GM21381 (cell line): ENCODE measurements around the gene MAP3K14.

ENCODE experiments used
- ATAC-seq: cut with Tn5 transposase; IDR thresholded peaks from one replicate; pipeline ENCODE4 v1.9.1; 2021; ENCODE audit warnings: mild to moderate bottlenecking, moderate library complexity; ENCODE audit not compliant: unreplicated experiment

Gene MAP3K14

DNA sequence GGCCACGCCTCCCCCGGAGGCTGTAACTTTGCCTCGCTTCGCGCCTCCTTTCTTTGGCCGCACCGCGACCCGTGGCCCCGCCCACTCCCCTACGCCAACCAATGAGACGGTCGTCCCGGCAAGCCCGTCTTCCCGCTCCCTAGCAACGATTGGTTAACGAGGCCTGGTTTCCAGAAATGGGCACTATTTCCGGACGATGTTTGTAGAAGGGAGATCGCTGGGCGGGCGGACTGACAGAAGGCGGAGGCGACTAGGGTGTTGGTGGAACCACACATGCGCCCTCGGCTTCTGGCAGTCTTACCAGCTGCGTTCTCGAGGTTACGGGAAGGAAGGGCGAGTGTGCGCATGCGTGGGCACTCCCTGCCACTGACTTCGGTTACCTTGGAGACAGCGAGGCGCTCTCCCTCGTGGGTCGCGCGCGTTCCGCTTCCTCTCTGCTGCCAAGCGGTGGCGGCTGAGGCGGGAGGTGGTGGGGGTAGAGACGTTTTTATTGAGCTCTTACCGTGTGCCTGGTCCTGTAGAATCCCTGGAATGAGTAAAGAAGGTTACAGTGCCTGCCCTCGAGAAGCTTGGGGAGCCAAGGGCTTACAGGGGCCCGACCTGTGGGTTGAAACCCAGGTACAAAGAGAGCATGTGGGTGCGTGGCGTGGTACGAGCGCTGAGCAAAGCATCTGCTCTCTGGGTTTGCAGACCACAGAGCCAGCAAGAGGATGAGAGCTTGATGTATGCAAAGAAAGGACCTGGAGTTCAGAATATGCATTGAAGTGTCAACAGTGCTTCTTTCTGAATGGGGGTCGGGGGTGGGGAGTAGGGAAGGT lies 500 bp upstream of the MAP3K14 start:
- peak; percentile 68 for ATAC-seq

DNA sequence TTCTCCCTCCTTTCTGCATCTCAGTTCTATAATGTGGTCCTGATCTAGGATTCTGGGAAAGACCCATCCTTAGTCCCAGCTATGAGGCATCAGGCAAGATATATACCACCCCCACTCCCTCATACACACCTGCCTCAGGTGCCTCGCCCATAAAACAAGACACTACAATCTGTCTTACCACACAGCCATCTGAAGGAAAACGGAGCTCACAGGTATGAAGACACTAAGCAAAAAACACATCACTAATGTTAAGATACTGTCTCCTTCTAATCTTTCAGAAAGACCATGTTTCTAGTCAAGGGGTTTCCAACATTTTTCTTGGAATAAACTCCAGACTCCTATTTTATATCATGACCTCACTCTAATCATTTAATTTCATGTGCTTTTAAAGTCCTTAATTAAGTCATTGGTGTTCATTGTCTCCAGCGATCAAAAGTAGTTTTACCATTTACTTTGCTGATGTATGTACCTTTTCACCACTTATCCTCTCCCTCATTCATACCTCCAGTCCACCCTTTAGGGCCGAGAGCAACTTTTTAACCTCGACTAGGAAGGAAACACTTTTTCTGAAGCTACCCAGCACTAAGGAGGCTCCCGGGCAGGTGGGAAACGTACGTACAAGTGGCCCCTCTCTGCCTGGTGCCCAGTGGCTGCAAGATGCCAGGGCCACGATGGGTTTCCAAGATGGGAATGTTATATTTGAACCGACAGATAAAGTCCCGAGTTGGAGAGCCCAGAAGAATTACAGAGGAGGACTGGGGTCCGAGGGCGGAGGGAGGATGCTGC lies 979 bp downstream of the MAP3K14 start:
- no peak for ATAC-seq

DNA sequence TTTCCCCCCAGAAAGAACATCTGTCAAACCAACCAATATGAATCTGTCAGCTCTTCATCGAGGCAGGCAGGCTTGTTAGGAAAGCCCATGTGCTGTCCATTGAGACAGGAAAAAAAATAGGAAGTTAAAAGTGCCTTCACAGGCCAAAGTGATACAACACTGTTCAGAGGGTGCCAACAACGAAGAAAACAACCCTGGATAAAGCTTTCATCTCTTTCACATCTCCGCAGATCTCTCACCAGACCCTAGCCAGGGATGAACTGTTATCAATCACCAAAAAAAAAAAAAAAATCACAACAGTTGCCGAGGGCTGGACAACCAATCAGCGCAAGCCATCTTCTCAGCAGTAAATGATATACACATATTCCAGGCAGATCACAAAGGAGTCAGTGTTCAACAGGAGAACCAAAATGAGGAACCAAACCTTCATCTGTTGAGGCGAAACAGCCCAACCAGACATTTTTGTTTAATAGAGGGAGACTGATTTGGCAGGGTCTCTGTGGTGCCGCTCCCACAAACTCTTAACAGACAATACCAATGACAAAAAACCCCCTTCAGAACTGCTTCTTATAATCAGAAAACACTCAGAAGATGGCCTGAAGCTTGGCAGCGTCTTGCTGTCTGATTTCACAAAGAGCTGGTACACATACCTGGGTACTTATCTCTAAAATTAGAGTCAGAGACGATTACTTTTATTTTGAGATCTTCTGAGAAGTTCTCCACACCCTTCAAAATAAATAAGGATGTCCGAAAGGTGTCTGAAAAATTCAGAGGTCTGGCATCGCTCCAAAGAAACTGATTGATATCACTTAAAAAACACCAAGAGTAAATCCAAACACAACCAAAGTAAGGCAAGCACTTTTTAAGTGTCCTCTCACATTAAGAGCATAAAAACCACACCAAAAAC lies 1.8 kb downstream of the MAP3K14 start:
- ATAC-seq, result no peak

DNA sequence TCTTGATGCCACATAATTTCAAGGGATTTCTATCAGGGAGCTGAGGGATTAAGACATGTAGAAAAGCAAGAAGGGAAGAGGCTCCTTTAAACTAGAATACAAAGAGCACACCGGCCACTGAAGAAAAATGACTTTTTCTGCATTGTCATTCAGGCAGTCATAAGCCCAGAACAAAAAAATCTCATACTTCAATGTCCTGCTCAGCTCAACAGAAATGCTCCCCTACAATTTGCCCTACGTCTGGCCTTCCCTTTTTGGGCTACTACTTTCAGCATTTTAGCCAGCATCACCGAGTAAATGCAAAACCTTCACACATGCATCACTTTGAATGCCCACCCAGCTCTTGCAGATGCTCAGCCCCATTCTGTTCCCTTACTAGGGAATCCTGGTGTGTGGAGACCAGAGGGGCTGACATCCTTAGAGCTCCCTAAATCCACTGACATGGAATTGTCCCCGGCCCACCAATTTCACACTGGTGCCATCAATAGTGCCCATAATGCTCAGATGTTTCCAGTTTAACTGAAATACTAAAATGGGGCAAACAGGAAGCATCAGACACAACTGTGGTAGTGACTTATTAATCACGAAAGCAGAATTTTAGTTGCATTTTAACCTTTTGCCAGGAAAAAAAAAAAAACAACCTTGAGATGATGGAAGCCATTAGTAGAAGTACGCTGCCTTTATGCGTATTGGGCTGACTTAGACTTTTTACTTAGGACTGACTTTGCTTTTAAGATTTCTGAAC lies 2.7 kb downstream of the MAP3K14 start:
- ATAC-seq, result no peak

DNA sequence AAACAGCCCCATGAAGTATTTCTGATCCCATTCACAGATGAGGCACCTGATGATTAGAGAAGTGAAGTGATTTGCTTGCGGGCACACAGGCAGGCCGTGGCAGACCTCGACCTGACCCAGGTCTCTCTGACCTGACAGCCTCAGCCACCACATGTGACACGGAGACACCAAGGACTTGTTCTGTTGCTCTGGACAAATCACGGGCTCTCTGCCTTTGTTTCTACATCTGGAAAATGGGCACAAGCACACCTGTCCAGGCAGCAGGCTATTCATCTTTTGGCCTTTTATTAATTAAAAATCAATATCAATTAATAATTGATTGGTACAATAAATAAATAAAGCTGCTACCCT lies 3.4 kb downstream of the MAP3K14 start:
- ATAC-seq, result no peak

DNA sequence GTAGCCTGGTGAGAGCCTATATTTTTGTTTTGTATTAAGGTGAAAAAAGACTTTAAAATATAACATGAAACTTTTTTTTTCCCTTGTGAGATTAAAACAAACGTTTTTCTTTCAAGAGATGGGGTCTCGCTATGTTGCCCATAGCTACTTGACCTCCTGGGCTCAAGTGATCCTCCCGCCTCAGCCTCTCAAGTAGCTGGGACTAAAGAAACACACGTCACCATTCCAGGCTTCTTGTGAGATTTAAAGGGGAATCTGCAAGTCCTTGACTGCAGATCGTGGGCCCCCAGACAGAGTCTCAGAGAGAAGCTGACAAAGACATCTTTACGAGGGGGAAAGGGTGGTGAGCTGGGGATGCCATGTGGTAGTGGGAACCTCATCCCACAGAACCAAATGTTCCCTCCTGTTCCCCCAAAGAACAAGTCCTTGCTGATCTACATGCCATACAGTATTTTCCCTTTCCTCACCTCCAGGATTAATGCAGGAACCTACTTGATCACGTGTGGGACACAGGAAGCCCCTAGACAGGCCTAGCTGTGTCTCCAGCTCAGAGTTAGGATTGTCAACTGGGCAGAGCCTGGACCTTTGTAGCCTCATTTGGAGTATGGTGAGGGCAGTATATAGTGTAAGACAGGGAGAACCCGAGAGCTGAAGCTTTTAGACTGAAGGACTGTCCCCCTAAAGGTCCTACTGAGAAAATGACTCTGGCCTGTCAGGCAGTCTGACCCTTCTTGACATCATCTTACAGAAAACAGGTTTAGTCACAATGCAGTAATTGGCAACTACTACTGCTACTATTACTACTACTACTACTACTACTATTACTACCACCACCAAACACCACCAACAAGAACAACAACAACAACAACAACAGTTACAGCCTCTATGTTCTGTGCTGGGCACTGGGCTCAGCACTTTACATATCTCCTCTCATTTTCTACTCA lies 4.1 kb downstream of the MAP3K14 start:
- no peak for ATAC-seq

DNA sequence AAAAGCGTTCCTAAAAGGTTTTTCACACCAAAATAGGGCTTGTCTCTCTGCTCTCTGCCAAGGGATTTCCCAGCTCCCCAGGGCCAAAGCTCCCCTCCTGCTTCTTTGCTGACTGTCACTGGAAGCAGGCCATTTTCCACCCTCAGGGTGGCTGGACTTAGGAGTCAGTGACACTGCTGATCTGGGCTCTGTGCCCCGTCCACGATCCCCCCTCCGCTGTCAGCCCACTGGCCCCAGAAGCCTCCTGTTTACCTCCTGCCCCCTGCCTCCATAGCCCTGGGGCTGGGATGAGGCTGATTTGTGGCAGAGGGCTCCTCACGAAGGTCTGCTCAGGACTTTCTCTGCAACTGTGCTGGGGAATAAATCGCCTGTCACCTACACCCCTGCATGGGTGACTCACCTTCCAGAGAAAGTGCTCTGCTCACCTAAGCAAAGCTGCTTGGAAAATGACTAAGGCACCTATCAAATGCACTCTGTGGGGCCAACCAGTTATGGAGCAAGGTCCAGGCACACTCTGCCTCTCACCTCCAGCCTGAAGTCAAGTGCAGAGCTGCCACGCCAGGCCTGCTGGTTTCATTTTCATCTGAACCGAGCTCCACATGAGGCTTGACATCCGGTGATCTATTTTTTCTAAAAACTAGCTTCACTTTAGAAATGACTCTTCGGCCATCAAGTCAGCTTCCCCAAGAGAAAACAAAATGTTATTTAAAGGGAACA lies 4.9 kb downstream of the MAP3K14 start:
- no peak for ATAC-seq

DNA sequence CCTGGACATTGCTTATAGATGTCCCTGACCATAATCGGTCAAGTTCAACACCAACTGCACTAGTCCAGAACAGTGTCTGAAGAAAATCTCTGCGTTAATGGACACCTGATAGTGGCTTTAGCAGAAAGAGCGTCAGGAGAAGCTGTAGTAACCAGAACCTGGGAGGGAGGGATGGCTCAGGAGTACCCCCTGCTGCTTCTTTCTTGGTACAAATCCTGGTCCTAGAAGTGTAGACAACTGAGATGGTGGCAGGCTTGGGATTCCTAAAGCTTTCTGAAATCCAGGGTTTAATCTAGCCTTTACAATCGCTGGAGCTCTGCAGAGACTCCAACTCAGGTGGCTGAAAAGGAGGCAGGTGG lies 5.4 kb downstream of the MAP3K14 start:
- ATAC-seq, result no peak

DNA sequence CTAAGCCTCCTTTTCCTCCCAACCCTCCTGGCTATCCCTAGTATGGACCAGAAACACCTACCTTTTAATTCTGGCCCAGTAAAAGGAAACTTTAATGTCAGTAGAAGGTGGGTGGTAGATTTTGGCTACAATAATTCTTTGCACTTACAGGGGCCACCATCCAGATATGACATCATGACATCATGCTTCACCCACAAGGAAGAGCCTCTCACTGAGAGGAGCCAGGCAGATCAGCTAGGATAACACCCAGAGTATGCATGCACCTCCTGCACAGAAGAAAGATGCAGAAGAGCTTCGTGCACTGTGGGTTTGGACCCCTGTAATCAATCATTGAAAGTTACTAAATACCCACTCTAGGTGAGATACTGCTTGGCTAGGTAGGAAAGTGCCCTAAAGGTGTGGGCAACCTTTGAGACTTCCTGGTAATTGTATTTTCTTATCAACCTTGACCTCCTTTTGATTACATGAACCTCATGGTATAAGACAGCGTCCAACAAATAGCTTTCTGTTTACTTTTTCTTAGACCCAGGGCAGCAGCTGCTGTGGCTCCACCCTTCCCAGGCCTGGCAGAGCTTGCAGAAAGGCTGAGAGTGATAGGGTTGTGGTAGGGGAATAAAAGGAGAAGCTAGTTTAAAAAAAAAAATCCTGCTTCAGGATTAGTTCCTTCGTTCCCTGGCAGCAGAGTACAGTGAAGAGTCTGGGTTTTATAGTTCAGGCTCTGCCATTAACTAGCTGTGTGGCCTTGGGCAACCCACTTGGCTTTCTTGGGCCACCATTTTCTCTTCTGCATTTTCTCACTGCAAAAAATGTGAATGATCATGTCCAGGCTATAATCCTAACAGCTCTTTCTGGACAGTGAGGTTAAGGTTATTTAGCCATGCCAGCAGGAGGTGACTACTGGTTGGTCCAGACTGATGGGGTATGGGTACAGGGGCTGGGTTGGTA lies 6.2 kb downstream of the MAP3K14 start:
- no peak for ATAC-seq

DNA sequence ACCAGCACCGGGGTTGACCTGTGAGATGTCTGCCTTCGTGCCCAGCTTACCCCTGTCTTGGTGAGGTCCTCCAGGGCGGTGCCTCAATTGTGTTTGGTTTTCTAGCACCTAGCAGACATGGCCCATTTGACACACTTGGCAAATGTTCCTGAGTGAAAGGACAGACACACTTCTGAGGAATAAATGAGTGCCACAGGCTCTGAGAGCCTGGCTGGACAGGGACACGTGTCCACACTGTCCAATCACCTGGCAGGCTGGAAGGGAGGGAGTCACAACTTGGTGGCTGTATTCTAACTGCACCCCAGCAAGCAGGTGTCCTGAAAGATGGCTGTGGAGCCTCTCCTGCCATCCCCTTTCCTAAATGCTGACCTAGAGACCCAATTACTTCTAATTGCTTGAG lies 7.4 kb downstream of the MAP3K14 start:
- ATAC-seq, result no peak

DNA sequence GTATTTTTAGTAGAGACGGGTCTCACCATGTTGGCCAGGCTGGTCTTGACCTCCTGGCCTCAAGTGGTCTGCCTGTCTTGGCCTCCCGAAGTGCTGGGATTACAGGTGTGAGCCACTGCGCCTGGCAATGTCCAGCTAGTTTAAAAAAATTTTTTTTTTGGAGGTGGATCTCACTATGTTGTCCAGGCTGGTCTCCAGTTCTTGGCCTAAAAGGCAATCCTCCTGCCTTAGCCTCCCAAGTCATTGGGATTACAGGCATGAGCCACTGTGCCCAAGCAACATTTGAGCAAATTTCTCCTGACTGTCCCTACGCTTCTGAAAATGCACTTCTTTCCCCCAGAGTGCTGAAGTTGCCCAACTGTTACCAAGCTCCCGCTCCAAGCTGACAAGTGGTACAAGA lies 8.0 kb downstream of the MAP3K14 start:
- no peak for ATAC-seq

DNA sequence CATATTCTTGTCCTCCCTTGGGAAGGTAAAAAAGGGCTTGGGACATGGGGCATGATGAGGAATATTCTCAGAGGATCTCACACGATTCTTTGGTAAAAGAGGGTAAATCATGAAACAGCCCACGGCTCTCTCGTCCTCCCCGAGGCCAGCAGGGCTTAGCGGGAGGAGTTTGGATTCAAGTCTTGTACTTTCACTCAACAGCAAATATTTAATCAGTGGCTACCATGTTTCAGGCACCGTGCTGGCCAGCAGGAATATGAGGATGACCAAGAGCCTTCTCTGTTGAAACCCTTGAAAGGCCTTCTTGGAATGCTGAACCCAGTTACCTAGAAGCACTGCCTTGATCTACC lies 8.8 kb downstream of the MAP3K14 start:
- ATAC-seq, result no peak

DNA sequence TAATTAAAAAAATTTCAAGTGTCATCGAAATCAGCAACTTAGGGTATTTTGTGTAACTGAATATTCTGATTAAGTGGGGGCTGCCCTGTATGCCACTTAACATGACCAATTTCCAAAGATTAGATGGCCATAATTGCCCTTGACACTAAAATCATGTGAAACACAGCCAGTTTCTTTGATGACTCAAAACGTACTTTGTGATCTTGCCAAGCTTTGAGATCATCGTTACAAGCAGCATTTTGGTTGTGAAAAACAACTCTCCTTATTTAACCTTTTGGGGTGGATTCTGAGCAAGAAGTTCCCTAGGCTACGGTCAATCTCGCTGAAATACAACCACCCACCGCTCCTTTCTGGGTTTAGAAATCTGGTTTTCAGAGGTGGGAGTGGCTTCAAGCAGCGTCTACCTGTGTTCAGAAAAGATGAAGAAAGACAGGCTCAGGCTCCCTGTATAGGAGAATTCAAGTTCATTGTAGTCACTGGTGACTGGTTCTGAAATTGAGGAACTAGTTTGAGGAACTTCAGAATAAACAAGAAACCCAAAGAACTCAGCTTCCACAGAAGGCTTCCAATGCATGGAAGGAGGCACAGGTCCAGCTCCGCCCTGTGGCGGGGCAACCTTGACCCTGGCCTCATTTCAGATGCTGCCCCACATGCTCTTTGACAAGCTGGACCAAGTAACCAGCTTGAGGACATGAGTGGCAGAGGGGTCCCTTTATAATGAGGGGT lies 9.4 kb downstream of the MAP3K14 start:
- ATAC-seq, result no peak

DNA sequence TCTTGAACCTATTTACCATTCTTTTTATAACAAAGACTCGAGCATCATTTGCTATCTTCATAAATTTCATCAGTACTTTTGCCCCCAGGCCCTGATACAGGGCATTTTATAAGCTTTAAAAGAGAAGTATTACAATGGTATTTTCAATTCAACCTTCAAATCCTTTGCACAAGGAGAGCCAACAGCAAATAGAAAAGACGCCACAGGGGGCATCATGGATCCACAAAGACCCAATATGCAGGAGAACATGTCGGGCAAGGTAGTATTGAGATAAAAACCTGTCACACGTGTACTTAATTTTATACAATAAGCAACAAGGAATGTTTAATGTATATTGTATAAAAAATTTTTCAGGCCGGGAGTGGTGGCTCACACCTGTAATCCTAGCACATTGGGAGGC lies 10.2 kb downstream of the MAP3K14 start:
- no peak for ATAC-seq

DNA sequence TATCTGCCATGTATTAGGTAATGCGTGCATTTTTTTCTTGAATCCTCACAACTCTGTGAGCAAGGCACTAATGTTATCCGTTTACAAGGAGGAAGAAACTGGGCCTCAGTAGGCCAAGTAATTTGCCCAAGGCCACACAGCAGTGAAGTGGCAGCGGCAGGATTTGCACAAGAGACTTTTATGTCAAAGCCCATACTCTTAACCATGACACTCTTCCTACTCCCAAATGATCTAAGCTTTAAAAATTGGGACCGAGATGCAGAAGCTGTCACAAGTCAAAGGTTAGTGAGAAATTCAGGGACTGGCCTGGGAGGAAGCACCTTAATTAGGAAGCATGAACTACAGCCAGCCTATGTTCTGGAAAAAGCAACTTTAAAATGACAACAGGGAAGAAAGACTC lies 10.7 kb downstream of the MAP3K14 start:
- ATAC-seq, result no peak

DNA sequence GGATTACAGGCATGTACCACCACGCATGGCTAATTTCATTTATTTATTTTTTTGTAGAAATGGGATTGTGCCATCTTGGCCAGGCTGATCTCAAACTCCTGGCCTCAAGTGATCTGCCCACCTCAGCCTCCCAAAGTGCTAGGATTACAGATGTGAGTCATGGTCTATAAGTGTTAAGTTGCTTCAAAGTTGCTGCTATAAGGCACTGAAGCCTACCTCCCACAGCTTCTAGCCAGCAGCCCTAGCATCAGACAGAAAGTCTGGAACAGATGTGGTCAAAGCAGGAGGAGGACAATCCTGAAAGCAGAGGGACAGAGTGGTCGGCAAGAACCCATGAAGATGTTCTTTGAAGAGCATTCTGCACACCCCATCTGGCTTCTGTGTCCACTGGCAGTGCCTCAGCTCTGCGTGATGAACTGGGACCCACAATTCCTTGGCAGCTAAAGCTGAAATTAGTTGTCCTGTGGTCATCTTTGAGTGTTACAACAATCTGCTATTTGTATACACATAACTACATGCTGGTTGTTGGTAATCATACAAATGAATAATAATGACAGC lies 11.2 kb downstream of the MAP3K14 start:
- no peak for ATAC-seq

DNA sequence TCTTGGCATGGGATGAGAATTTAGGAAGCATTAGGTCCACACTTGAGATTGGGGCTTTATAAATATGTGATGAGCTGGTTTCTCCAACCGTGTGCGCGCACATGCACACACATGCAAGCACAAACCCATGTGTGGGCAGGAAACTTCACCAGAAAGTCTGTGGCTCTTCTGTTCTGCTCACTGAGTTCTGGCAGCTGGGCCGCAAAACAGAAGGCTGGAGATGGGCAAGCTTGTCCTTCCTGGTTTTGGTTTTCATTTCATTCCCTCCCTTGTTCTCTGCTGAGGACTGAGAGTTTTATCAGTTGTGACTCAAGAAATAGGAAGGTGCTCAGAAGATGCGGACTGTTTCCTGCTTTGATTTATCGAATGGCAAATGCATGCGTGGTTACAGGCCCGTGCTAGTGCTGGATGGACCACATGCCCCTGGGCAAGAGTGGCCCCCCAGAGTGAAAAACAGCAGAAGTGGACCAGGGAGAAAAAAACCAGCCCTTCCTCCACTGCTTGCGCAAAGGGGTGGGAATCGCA lies 14.1 kb downstream of the MAP3K14 start:
- peak; percentile 53 for ATAC-seq
